ENCODE data around the gene SHC1. TPM values are rescaled to one million over a fixed set of nuclear protein-coding genes. Genes with fewer than 3 reads are reported as not detected.

Gene SHC1
- total RNA-seq, 2 experiments from 2014 or later: 59.9 to 60.0 TPM

DNA sequence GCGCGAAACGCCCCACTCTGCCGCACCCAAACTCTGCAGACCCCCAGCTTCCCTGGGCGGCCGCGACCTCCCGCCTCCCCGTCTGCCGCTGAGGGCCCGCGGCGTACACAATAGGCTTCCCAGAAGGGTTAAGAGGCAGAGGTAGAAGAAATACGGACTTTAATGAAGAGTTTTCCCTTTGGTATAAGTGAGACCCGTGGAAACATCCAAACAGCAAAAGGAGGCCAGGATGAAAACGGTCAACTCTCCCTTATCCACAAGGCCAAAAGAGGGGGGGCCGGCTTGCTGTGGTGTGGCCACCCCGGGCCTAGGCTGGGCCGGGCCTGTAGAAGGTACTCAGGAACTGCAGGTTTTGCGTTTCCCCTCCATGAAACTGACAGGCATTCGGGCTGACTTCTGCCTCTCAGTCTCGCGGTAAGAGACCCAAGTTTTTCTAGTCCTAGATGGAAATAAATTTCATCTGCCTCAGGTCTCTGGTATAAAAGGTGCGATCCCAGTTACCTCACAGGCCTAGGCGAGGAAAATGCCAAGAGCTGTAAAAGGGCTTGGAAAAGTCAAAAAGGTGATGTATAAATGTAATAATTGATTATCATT, 8.3 kb downstream of the SHC1 start:
- no peaks in the 10 kb centered on the region for H3K27me3 Mint-ChIP-seq
- peak; percentile 14 for ATAC-seq (ENCODE audit: poor library complexity)
- no peaks in the 10 kb centered on the region for H3K9me3 Mint-ChIP-seq
- POLR2A ChIA-PET: interaction anchor here (1.1 to 3.2 kb wide), 12 partner anchors 8 to 123 kb away, joined by 3 to 28 read pairs (median 9); partner anchors contain the start of genes ADAM15, CKS1B, FLAD1 and PMVK
- peak in 2 of 14 experiments; percentile 49 to 54 for DNase-seq
- H3K4me1 Mint-ChIP-seq (ENCODE audit: low read depth): peaks cover 20% of the 10 kb centered on the region
- Histone ChIP-seq H3K4me1 (ENCODE audit: insufficient read depth, low read length) (peaks cover 53% of the 10 kb centered on the region), H3K4me3 (ENCODE audit: low read length) (peak overlapping the region; percentile 68), H3K36me3 (ENCODE audit: insufficient read depth, low read length) (peaks cover 62% of the 10 kb centered on the region), H3K9me3 (ENCODE audit: control insufficient read depth in 1 of 2, insufficient read depth in 1 of 2, low read length in 2 of 2) (no peaks in the 10 kb centered on the region), H3K27me3 (ENCODE audit: control insufficient read depth in 1 of 2, insufficient read depth in 2 of 2, low read length in 2 of 2) (no peaks in the 10 kb centered on the region), H3K27ac (ENCODE audit: low read depth in 1 of 2, low read length in 2 of 2) (peak overlapping the region; percentile 88 to 95)
- CTCF ChIA-PET: interaction anchor here (0.8 to 5.6 kb wide), 12 partner anchors 12 to 123 kb away, joined by 4 to 47 read pairs (median 6); partner anchors contain the start of genes CKS1B, FLAD1 and PMVK
- peaks cover 63% of the 10 kb centered on the region for H3K36me3 Mint-ChIP-seq (ENCODE audit: low read depth)
- TF ChIP-seq, protein P1, sequence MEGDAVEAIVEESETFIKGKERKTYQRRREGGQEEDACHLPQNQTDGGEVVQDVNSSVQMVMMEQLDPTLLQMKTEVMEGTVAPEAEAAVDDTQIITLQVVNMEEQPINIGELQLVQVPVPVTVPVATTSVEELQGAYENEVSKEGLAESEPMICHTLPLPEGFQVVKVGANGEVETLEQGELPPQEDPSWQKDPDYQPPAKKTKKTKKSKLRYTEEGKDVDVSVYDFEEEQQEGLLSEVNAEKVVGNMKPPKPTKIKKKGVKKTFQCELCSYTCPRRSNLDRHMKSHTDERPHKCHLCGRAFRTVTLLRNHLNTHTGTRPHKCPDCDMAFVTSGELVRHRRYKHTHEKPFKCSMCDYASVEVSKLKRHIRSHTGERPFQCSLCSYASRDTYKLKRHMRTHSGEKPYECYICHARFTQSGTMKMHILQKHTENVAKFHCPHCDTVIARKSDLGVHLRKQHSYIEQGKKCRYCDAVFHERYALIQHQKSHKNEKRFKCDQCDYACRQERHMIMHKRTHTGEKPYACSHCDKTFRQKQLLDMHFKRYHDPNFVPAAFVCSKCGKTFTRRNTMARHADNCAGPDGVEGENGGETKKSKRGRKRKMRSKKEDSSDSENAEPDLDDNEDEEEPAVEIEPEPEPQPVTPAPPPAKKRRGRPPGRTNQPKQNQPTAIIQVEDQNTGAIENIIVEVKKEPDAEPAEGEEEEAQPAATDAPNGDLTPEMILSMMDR (IDR thresholded peaks at IDR 0.05): no peak
- H3K4me3 Mint-ChIP-seq: peak overlapping the region; percentile 88
- H3K27ac Mint-ChIP-seq: peak overlapping the region; percentile 91
- intact Hi-C loops (cut with DNase I, micrococcal nuclease): loop anchor here (1.0 to 5.0 kb wide), 4 partner anchors 37 to 100 kb away; partner anchors contain the start of gene EFNA4 (in 1 of the 2)

GRCh38 chr1:154961207-154962155, 9.1 kb downstream of the SHC1 start, which contains the start of gene PYGO2:
TSS of gene PYGO2 (minus strand) at chr1:154961782. CDS start at chr1:154961576, 206 bp downstream.
- intact Hi-C loops (cut with DNase I, micrococcal nuclease): loop anchor here (1.0 to 5.0 kb wide), 5 partner anchors 24 to 101 kb away; partner anchors contain the start of gene EFNA4 (in 1 of the 2)
- H3K27ac ChIP-seq (ENCODE audit: low read depth in 1 of 2, low read length in 2 of 2): peak within 1 kb of the TSS; percentile 88 to 95
- Mint-ChIP-seq H3K27me3 (no peaks in the 10 kb centered on the region), H3K4me1 (ENCODE audit: low read depth) (peaks cover 20% of the 10 kb centered on the region), H3K9me3 (no peaks in the 10 kb centered on the region), H3K27ac (peak within 1 kb of the TSS; percentile 98), H3K4me3 (peak within 1 kb of the TSS; percentile 99), H3K36me3 (ENCODE audit: low read depth) (peaks cover 56% of the 10 kb centered on the region)
- peaks cover 60% of the 10 kb centered on the region for H3K4me1 ChIP-seq (ENCODE audit: insufficient read depth, low read length)
- peaks cover 54% of the 10 kb centered on the region for H3K36me3 ChIP-seq (ENCODE audit: insufficient read depth, low read length)
- peak within 1 kb of the TSS; percentile 68 for H3K4me3 ChIP-seq (ENCODE audit: low read length)
- CTCF ChIA-PET: interaction anchor here (0.8 to 5.6 kb wide), 19 partner anchors 10 to 170 kb away, joined by 3 to 47 read pairs (median 5); partner anchors contain the start of genes CKS1B, FLAD1 and PMVK
- no peaks in the 10 kb centered on the region for H3K9me3 ChIP-seq (ENCODE audit: control insufficient read depth in 1 of 2, insufficient read depth in 1 of 2, low read length in 2 of 2)
- no peaks in the 10 kb centered on the region for H3K27me3 ChIP-seq (ENCODE audit: control insufficient read depth in 1 of 2, insufficient read depth in 2 of 2, low read length in 2 of 2)
- ATAC-seq (ENCODE audit: poor library complexity): peak; percentile 72
- peak; percentile 65 to 91 (median 77) for DNase-seq
- TF ChIP-seq, protein P1 (IDR thresholded peaks at IDR 0.05): peak; percentile 60
- POLR2A ChIA-PET: interaction anchor here (0.6 to 3.2 kb wide), 19 partner anchors 9 to 402 kb away, joined by 3 to 28 read pairs (median 5); partner anchors contain the start of genes ADAM15, CKS1B, FLAD1 and PMVK

Data from CD4-positive, alpha-beta T cell (primary cell).